Measurements from ENCODE around the gene KSR2.
"Not testable (repeated sequence)": the region's sequence is repeated elsewhere in the genome, so short reads cannot be mapped to it uniquely, and the experiment has no call there.

Gene KSR2

DNA sequence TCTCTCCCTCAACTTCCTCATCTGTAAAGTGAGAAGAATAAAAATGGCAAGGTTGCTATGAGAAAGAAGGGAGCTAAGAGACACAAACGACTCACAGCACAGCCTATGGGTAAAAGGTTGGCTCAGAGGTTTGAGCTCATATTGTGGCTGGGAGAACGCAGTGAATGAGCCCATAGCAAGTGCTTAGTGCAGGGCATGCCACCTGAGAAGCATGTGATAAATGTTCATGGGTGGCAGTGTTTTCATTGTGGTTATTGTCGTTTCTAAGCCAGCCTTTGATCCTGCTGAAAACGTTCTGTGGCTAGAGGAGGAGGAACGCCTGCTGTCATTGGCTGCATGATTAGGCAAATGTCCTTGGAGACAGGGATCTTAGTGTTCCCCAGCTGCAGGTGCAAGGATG lies 150.4 kb downstream of the KSR2 start:
- no peak for DNase-seq

DNA sequence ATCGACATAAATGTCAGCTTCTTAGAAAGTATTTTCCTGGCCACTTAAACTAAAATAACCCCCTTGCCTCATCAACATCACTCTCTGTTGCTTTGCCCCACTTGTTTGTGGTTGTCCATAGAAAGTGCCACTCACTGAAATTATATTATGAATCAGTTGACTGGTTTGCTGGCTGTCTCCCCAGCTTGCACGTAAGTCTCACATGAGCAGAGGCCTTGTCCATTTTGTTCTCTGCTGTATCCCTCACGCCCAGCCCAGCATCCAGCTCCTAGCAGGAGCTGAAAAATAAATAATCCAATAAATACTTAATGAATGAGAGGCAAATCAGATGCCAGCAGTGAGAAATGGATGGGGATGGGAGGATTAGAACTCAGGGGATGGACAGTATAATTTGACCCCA lies 159.3 kb downstream of the KSR2 start:
- no peak for DNase-seq

DNA sequence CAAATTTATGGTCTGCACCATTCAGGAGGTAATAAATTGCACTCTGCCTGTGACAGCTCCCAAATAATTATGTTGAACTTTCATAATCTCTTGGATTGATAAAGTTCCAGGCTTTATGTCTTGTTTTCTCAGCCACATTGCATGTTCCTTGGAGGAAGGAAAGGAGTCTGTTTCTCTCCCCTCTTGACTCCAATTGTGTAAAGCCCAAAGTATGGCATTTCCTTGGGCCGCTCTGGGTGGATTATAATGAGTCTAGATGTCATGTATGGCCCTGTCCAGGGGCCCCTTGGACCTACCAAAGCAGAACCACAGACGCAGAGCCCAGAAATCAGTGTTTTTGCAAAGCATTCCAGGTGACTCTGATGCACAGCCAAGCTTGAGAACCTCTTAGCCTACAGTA lies 160.8 kb downstream of the KSR2 start:
- DNase-seq: no peak

DNA sequence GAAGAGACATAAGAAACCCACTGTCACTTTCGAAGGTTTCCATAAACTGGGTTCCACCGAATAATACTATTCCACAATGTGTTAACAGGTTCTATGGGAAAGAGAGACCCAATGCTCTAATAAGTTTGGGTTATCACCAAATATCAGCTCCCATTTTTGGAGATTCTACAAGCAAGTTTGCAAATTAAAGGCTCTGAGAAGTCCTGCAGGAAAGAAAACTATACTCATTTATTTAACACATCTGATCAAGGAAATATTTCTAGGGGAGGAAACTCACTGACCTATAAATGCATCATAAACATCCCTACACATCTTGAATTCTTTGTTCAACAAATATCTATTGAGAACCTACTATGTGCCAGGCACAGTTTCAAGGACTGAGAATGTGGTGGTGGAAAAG lies 161.4 kb downstream of the KSR2 start:
- DNase-seq: no peak

DNA sequence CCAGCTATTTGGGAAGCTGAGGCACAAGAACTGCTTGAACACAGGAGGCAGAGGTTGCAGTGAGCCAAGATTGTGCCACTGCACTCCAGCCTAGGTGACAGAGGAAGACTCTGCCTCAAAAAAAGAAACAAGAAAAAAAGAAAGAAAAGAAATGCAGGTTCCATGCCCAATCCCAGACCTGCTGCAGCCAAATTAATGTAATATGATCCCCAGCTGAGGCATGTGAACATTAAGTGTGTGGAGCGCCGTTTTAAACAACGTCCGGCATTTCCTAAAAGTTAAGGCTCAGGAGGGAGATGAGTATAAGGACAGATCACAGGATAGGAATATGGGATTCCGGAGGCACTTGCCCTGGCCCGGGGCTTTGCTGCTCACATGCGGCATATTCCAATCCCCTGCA lies 162.9 kb downstream of the KSR2 start:
- no peak for DNase-seq

DNA sequence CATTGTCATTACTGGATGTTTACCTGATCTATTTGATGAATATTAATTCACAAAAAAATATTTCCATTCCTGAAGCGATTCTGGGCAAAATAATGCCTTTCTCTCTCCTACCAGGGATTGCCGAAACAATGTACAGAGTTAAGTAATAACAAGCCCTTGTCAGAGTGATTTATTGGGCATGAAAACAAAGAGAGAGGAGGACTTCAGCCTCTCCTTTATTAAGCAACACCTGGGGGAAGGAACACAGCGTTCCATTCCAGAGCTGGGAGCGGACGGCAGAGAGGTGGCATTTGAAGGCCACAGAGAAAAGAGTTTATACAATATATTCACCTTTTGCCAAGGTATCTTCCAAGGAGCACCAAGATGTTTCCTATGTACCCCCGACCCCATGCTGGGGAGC lies 165.8 kb downstream of the KSR2 start:
- no peak for DNase-seq

DNA sequence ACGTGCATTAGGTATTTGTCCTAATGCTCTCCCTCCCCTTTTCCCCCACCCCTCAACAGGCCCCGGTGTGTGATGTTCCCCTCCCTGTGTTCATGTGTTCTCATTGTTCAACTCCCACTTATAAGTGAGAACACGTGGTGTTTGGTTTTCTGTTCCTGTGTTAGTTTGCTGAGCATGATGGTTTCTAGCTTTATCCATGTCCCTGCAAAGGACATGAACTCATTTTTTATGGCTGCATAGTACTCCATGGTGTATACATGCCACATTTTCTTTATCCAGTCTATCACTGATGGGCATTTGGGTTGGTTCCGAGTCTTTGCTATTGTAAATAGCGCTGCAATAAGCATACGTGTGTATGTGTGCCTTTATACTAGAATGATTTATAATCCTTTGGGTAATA lies 168.1 kb downstream of the KSR2 start:
- not testable (repeated sequence) for DNase-seq

DNA sequence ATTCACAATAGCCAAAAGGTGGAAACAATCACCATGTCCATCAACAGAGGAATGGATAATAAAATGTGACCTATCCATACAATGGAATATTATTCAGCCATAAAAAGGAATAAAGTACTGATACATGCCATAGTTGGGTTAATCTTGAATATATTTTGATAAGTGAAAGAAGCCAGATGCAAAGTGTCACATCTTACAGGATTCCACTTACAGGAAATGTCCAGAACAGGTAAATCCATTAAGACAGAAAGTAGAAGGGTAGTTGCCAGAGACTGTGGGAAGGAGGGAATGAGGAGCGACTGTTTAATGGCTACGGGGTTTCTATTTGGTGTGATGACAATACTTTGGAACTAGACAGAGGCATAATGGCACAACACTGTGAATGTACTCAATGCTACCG lies 171.6 kb downstream of the KSR2 start:
- no peak for DNase-seq

DNA sequence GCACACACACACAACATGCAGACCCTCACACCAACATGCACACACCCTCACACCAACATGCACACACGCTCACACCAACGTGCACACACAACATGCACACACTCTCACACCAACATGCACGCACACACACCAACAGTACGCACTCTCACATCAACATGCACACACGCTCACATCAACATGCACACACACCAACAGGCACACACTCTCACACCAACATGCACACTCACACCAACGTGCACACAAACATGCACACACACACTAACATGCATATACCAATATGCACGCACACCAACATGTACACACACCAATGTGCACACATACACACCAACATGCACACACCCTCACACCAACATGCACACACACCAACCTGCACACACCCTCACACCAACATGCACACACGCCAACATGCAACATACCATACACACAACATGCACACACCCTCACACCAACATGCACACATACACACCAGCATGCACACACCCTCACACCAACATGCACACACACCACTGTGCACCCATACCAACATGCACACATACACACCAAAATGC lies 175.8 kb downstream of the KSR2 start:
- DNase-seq: no peak

DNA sequence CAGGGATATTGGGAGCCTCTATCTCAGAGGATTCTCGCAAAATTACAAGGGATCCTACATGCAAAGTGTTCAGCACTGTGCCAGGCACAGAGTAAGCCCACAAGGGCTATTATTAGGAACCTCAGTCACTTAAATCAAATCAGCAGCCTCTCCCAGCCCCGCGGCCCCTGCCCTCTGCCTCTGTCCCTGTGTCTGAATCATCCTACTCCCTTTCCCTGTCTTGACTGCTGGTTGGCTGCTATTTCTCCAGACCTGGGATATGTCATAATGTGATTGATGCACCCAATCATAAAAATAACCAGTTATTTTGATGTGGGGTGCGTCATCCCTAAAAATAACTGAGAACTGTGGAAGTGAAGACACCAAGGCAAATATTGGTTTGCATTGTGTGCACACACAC lies 176.3 kb downstream of the KSR2 start:
- DNase-seq: no peak

DNA sequence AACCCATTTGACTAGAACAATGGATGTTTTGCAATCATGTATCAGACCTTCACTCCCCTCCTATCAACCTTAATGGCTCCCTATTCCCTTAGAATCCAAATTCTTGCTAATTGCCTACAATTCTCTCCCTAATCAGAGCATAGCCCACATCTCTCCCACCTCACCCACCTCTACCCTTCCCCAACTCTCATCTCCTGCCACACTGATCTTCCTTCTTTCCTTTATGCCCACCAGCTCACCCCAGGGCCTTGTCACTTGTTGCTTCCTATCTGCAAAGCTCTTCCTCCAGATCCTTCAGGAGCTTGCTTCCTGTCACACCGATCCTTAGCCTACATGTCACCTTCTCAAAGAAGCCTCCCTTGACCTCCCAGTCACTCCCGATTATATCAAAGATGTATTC lies 177.8 kb downstream of the KSR2 start:
- DNase-seq: no peak

DNA sequence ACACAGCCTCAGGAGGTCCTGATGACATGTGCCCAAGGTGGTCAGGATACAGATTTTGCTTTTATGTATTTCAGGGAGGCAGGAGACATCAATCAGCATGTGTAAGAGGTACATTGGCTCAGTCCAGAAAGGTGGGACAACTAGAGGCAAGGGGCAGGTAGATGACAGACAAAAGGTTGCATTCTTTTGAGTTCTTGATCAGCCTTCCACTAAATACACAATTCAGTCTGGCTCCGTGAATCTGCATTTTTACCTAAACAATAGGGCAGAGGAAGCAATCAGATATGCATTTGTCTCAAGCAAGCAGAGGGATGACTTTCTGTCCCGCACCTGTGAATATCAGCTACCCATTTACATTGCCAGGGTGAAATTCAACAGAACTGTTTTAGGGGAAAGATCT lies 178.6 kb downstream of the KSR2 start:
- DNase-seq: no peak

DNA sequence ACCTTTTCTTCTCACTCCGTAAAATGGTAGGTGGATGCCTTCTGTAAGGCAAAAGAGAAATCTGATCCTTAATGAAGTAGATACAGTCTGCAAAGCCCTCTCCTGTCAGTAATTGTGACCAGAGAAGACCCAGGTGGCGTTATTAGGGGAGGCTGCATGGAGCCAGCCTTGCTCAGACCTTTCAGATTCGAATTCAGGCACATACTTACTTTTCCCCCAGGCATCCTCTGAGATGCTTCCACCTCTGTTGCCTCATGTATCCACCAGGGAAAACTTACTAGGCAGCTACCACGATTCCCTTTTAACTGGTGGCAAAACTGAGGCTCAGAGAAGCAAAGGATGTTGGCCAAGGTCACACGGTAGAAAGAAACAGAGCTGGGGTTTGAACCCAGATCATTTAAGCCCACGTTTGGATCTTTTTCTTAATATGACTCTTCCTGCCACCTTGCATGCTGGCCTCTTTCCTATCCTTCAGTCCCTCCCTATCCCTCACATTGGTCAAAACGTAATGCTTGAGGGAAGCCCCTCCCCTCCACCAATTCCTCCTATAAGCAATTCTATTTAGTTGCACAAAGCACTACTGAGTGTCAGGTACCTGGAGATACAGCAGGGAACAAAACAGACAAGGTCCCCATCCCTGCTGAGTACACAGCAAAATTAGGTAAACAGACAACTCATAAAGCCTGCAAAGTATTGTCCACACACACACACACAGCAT lies 179.4 kb downstream of the KSR2 start:
- DNase-seq: no peak

DNA sequence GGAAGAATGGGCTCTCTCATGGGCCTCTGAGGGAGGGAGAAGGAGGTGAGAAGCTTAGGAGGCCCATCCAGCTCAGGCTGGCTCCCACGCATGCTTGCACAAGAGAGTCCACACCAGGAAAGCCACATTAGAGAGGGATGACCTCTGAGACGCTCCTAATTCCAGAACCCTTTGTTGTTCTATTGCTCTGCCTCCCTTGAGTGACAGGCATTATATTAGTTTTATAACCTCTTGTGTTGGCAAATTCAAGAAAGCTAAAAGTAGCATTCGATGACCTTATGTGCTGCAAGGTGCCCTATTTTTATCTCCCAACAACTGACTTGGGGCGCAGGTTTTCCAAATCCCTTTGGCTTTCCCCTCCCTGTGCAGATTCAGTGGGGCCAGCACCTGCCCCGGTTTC lies 190.1 kb downstream of the KSR2 start:
- no peak for DNase-seq

DNA sequence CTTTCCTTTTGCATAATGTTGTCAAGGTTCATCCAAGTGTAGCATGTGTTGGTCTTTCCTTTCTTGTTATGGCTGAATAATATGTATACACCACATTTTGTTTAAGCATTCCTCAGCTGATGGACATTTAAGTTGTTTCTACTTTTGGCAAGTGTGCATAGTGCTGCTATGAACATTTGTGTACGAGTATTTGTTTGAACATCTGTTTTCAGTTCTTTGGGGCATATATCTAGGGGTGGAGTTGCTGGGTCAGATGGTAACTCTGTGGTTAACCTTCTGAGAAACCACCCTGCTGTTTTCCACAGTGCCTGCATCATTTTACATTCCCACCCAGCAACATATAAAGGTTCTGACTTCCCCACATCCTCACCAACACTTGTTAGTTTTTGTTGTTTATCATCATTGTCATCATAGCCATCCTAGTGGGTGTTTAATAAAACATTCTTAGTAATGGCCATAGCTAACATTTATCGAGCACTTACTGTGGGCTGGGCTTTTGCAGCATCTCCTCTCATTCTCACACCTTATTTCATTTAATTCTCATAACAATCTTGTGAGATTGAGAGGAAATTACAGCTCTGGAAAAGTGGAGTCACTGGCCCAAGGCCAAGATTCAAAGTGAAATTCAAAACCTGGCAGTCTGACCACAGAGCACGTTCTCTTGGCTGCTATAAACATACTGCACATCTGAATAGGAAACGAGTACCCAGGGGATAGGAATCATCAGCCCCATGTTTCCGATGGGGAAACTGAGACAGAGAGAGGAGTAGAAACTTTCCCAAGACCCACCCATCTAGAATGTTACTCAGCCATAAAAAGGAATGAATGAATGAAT lies 193.6 kb downstream of the KSR2 start:
- DNase-seq: no peak

DNA sequence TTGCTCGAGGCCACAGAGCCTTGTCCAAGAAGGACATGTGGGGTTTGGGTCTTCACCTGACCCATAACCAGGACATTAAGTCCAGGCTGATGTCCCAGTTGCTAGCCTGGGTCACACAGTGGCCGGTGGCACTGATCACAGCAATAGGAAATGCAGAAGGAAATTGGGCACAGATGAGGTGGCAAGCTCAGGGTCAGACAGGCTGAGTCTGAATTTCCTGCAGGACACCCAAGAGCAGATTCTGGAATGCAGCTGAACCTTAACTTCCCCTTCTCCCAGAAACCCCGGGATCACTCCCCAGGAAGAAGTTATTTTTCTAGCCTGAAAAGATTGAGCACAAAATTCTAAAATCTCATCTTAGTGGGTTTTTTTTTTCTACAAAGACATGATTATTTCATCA lies 199.9 kb downstream of the KSR2 start:
- no peak for DNase-seq

DNA sequence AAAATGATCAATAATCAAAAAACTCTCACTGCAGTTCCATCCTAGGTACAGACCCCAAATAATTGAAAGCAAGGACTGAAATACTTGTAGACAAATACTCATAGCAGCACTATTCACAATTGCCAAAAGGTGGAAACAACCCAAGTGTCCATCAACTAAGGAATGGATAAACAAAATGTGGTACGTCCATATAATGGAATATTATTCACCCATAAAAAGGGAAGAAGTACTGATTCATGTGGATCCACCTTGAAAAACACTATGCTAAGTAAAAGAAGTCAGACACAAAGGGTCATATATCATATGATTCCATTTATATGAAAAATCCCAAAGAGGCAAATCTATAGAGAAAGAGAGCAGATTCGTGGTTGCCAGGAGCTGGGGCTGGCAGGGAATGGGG lies 202.8 kb downstream of the KSR2 start:
- DNase-seq: no peak

DNA sequence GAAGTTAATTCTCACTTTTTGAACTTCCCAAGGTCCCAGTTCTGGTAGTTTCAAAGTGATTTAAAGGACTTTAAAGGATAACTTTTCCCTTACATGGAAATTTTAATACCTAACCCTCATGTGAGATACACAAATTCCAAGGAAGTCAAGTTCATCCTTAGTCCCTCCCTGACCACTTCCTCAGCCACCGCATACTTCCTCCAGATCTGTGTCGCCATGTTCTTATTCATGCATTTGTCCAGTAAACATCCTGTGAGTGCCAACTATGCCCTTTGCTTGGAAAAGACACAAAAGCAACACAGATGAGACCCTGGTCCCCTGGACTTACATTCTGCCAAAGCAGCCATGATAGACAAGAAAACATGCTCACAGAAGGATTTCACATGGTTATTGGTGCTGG lies 206.6 kb downstream of the KSR2 start:
- no peak for DNase-seq

DNA sequence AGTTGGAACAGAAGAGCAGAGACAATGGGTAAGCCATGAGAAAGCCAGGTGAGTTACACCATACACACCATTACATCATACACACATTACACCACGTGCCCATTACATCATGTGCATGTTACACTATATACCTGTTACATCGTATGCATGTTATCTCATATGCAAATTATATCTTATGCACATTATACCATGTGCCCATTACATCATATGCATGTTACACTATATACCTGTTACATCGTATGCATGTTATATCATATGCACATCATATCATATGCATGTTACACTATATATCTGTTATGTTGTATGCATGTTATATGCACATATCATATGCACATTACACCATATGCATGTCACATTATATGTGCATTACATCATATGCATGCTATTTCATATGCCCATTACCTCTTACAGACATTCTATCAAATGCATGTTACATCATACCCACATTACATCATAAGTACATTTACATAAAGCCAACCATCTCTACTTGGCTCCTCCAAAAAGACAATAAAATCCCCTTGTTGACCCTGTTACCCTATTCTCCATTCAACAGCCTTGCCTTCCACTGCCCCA lies 207.2 kb downstream of the KSR2 start:
- no peak for DNase-seq

DNA sequence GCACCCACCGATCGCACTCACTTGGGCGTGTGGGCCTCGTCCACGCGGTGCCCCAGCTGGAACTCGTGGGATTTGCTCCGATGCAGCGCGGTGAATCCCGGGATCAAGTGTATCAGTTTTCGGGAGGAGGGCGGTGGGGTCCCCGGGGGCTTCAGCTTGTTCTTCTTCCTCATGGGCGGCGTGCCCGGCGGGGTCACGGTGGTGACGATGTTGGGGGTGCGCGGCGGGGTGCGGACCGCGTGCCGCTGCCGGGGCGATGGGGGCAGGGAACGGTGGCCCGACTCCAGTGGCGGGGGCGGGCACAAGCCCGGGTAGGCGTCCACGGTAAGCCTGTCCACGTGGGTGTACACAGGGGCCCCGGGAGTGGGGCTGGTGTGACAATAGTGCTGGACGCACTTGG lies 207.8 kb downstream of the KSR2 start:
- DNase-seq: no peak

DNA sequence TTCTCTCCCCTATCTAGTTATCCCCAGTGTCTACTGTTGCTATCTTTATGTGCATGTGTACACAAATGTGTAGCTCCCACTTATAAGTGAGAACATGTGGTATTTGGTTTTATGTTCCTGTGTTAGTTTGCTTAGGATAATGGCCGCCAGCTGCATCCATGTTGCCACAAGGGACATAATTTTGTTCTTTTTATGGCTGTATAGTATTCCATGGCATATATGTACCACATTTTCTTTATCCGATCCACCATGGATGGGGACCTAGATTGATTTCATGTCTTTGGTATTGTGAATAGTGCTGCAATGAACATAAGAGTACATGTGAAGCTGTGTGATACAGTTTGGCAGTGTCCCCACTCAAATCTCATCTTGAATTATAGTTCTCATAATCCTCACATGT lies 218.1 kb downstream of the KSR2 start:
- no peak for DNase-seq

DNA sequence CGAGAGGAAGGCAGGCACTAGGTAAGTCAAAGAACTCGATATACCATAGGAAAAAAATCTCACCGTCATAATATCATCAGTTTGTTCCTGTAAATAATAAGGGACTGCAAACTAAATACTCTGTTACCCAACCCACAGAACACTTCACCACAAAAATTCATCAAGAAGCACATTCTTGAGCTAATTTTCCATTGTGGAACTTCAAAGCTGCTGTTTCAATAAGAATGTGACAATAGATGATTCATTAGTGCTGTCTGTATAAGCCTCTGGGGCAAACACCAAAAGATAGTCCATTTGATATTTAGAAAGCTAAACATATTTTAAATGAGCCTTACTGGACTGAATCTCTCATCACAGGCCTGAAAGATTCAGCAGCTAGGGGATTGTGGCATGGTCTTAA lies 219.4 kb downstream of the KSR2 start:
- DNase-seq: no peak

DNA sequence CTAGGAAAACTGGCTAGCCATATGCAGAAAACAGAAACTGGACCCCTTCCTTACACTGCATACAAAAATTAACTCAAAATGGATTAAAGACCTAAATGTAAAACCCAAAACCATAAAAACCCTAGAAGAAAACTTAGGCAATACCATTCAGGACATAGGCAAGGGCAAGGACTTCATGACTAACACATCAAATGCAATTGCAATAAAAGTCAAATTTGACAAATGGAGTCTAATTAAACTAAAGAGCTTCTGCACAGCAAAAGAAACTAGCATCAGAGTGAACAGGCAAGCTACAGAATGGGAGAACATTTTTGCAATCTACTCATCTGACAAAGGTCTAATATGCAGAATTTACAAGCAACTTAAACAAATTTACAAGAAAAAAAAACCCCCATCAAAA lies 222.4 kb downstream of the KSR2 start:
- not testable (repeated sequence) for DNase-seq

DNA sequence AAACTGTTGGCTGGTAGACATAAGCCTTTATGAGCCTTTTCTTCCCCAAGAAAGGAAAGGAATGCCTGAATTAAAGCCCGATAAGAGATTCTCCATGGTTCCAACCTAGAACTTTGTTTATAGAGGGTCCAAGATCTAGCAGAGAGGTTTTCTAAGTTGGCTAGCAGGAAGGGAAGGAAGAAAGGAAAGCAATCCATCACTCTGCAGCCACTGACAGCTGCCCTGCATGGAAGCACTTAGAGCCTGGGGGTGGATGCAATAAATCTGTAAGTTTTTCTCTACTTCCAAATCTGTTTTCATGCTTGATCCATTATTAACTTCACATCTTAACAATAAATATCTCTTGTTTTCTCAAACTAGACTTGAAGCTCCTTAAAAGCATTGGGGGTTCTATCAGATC lies 224.4 kb downstream of the KSR2 start:
- no peak for DNase-seq
